HCT116 (cell line): Measurements from ENCODE around the gene DCUN1D2. TPM values are rescaled to one million over a fixed set of nuclear protein-coding genes. Genes with fewer than 3 reads are reported as not detected.

Experiments
- ATAC-seq: fragments of 200-7000 bp; cut with Tn5 transposase; 2 replicates; pipeline ENCODE4 v1.9.1; 2020; ENCODE audit warnings: mild to moderate bottlenecking, moderate library complexity
- BruUV-seq: library from RNA; stranded (reverse); fragments of 400-500 nt; replicated peaks from 2 replicates; lab custom pipeline; 2021; lab: Mats Ljungman, UMichigan
- CTCF ChIA-PET: fragments of 300-600 bp; sonication (Branson Sonifier 250); formaldehyde crosslinking; loops from one replicate; lab custom pipeline; 2021; ENCODE audit warnings: antibody characterized with exemption; lab: Charles Lee
- POLR2A ChIA-PET: fragments of 300-600, 350-600 bp; sonication (Branson Sonifier 250); formaldehyde crosslinking; loops from one replicate; lab custom pipeline; 2021; ENCODE audit warnings: antibody characterized with exemption; lab: Charles Lee
- RAD21 ChIA-PET, 2 experiments: fragments of 300-600 bp; sonication (Branson Sonifier 250); formaldehyde crosslinking; loops; one replicate each; lab custom pipeline; 2023; ENCODE audit warnings: low total read pairs in 2 of 2; ENCODE audit not compliant: uncharacterized antibody in 2 of 2, unreplicated experiment in 2 of 2, low non-redundant PET in 1 of 2; lab: Charles Lee
- DNase-seq: peaks from one replicate; pipeline ENCODE4 v3.0.0-alpha.2; 2010; ENCODE audit warnings: low read depth, low spot score
- H2AFZ ChIP-seq: fragments of 200-600 bp; shearing (Covaris generic), sonication (generic); 2 replicates; pipeline ENCODE4 v1.6.1; 2017; ENCODE audit warnings: low read depth, mixed run types, mixed read lengths, antibody characterized with exemption, low read length; ENCODE audit not compliant: poor library complexity, severe bottlenecking
- H3K27ac ChIP-seq: 2 replicates; pipeline ENCODE4 v1.5.1; 2012; ENCODE audit warnings: low read depth, low read length
- H3K27me3 ChIP-seq: fragments of 200-600 bp; sonication (generic); 2 replicates; pipeline ENCODE4 v1.6.1; 2016; ENCODE audit warnings: mixed run types, low read length, mixed read lengths; ENCODE audit not compliant: insufficient read depth
- H3K36me3 ChIP-seq, 2 experiments: fragments of 200-500 bp in 1 of 2; fragments of 200-600 bp in 1 of 2; sonication (Bioruptor generic) in 1 of 2; sonication (generic) in 1 of 2; 2 replicates each; pipeline versions ENCODE4 v1.5.1 to v1.6.1; 2014 to 2016; ENCODE audit warnings: low read length in 2 of 2, inconsistent platforms in 1 of 2, mixed read lengths in 1 of 2, mixed run types in 1 of 2; ENCODE audit not compliant: insufficient read depth in 2 of 2, control insufficient read depth in 1 of 2
- H3K4me1 ChIP-seq, 2 experiments: fragments of 200-600 bp in 1 of 2; sonication (generic) in 1 of 2; 2 replicates each; pipeline versions ENCODE4 v1.5.1 to v1.6.1; 2012 to 2017; ENCODE audit warnings: low read length in 2 of 2, inconsistent platforms in 1 of 2, mild to moderate bottlenecking in 1 of 2, mixed read lengths in 1 of 2, mixed run types in 1 of 2, moderate library complexity in 1 of 2; ENCODE audit not compliant: insufficient read depth in 2 of 2, control insufficient read depth in 1 of 2
- H3K4me2 ChIP-seq: fragments of 200-600 bp; sonication (generic); 2 replicates; pipeline ENCODE4 v1.6.1; 2017; ENCODE audit warnings: mixed run types, low read length, mixed read lengths
- H3K4me3 ChIP-seq, 2 experiments: fragments of 200-600 bp in 1 of 2; sonication (generic) in 1 of 2; replicated peaks in 1 of 2; 2 replicates each; pipeline ENCODE4 v1.5.1; 2011 to 2016; ENCODE audit warnings: low read length in 2 of 2, control low read depth in 1 of 2, low read depth in 1 of 2, mild to moderate bottlenecking in 1 of 2, mixed read lengths in 1 of 2, mixed run types in 1 of 2
- H3K79me2 ChIP-seq: fragments of 200-600 bp; sonication (generic); 2 replicates; pipeline ENCODE4 v1.6.1; 2017; ENCODE audit warnings: mild to moderate bottlenecking, mixed run types, low read length, moderate library complexity, mixed read lengths; ENCODE audit not compliant: insufficient read depth
- H3K9ac ChIP-seq: fragments of 200-600 bp; sonication (generic); 2 replicates; pipeline ENCODE4 v1.6.1; 2016; ENCODE audit warnings: low read length, mixed read lengths
- H3K9me2 ChIP-seq: fragments of 200-600 bp; sonication (generic), shearing (Covaris generic); 2 replicates; pipeline ENCODE4 v1.6.1; 2017; ENCODE audit warnings: mixed run types, mild to moderate bottlenecking, moderate library complexity; ENCODE audit not compliant: insufficient read depth
- H3K9me3 ChIP-seq, 2 experiments: fragments of 200-500 bp in 1 of 2; fragments of 200-600 bp in 1 of 2; sonication (Bioruptor generic) in 1 of 2; sonication (generic) in 1 of 2; 2 replicates each; pipeline ENCODE4 v1.6.1; 2014 to 2017; ENCODE audit warnings: low read length in 2 of 2, mixed read lengths in 2 of 2, inconsistent platforms in 1 of 2, low read depth in 1 of 2, mild to moderate bottlenecking in 1 of 2, mixed run types in 1 of 2, moderate library complexity in 1 of 2; ENCODE audit not compliant: control insufficient read depth in 1 of 2, insufficient read depth in 1 of 2
- H4K20me1 ChIP-seq: fragments of 200-600 bp; sonication (generic), shearing (Covaris generic); 2 replicates; pipeline ENCODE4 v1.6.1; 2017; ENCODE audit warnings: mixed run types, mild to moderate bottlenecking, moderate library complexity; ENCODE audit not compliant: insufficient read depth
- EGR1 ChIP-seq: IDR thresholded peaks from 2 replicates; pipeline ENCODE4 v1.6.1; 2012; ENCODE audit warnings: low read depth
- ELF1 ChIP-seq: IDR thresholded peaks from 2 replicates; pipeline ENCODE4 v1.6.1; 2012; ENCODE audit warnings: low read depth, borderline replicate concordance
- FOSL1 ChIP-seq: IDR thresholded peaks from 2 replicates; pipeline ENCODE4 v1.6.1; 2012; ENCODE audit warnings: low read depth
- JUND ChIP-seq: IDR thresholded peaks from 2 replicates; pipeline ENCODE4 v1.6.1; 2012
- POLR2A ChIP-seq: IDR thresholded peaks from 2 replicates; pipeline ENCODE4 v1.7.0; 2011; ENCODE audit warnings: borderline replicate concordance; ENCODE audit not compliant: insufficient read depth, insufficient read length; ENCODE audit errors: extremely low read depth
- POLR2AphosphoS5 ChIP-seq: IDR thresholded peaks from 2 replicates; pipeline ENCODE4 v1.6.1; 2011; ENCODE audit warnings: mild to moderate bottlenecking, low read depth, low read length, moderate library complexity
- RAD21 ChIP-seq: IDR thresholded peaks from 2 replicates; pipeline ENCODE4 v1.6.1; 2012; ENCODE audit warnings: low read depth, mild to moderate bottlenecking
- SRF ChIP-seq: IDR thresholded peaks from 2 replicates; pipeline ENCODE4 v1.6.1; 2012; ENCODE audit warnings: low read depth
- TCF7L2 ChIP-seq: IDR thresholded peaks from 2 replicates; pipeline ENCODE4 v1.7.0; 2011; ENCODE audit warnings: borderline replicate concordance, inconsistent platforms; ENCODE audit not compliant: insufficient read depth, insufficient read length; ENCODE audit errors: extremely low read depth
- ZNF274 ChIP-seq: fragments of 200-500 bp; sonication (Bioruptor generic); IDR thresholded peaks from 2 replicates; pipeline ENCODE4 v1.6.1; 2014; ENCODE audit warnings: mild to moderate bottlenecking, low read depth, low read length, inconsistent platforms
- intact Hi-C: fragments of 100-400 bp; cut with micrococcal nuclease; formaldehyde crosslinking; loops from 2 replicates; pipeline ENCODE4 v1.10.0; 2022
- total RNA-seq: library from RNA; stranded (reverse); gene quantifications from one replicate; pipeline ENCODE4 v1.2.1, GENCODE V29; 2021; ENCODE audit not compliant: unreplicated experiment
- TF ChIP-seq, protein P1 (sequence below): IDR thresholded peaks from 2 replicates; pipeline ENCODE4 v1.6.1; 2012
- TF ChIP-seq, protein P2 (sequence below): IDR thresholded peaks from 2 replicates; pipeline ENCODE4 v1.6.1; 2012; ENCODE audit warnings: low read depth
- TF ChIP-seq, protein P3 (sequence below): IDR thresholded peaks from 2 replicates; pipeline ENCODE4 v1.6.1; 2011; ENCODE audit warnings: mild to moderate bottlenecking, low read length, moderate library complexity; ENCODE audit not compliant: insufficient replicate concordance; ENCODE audit errors: extremely low read depth
- TF ChIP-seq, protein P4 (sequence below), 3 experiments: fragments of 200-600 bp in 1 of 3; sonication (generic) in 1 of 3; IDR thresholded peaks in 2 of 3; conservative IDR thresholded peaks in 1 of 3; 2 replicates each; pipeline ENCODE4 v1.5.1; 2012 to 2017; ENCODE audit warnings: low read depth in 2 of 3, low read length in 2 of 3, antibody characterized with exemption in 1 of 3, borderline replicate concordance in 1 of 3, control low read depth in 1 of 3, mild to moderate bottlenecking in 1 of 3, mixed read lengths in 1 of 3, mixed run types in 1 of 3, moderate library complexity in 1 of 3; ENCODE audit not compliant: insufficient read depth in 1 of 3

Gene DCUN1D2
- total RNA-seq, 1 experiment from 2014 or later = 25.4 TPM

DNA sequence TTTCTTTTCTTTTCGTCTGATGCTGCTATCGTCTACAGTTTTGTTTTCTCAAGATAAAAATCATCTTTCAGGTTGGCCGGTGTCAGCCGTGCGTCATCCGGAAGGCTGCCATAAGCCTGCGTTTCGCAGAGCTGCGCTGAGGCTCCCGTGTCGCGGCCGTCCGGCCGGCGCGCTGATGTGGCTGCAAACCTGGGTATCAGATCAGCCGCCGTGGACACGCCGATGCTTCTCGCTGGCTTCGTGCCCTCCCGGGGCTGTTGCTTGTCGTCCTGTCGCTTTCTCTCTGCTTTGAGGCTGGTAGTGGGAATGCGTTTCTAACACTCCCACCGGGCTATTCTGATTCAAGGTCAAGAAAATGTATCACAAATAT lies 48.2 kb upstream of the DCUN1D2 start:
- H3K36me3 ChIP-seq = no peaks in the 10 kb centered on the region; a peak in 1 of 4 replicates
- H3K79me2 ChIP-seq = no peaks in the 10 kb centered on the region; the same call in 1 of the 2 replicates
- no peaks in the 10 kb centered on the region for H3K27me3 ChIP-seq
- no peak overlapping the region for H3K4me2 ChIP-seq
- TF ChIP-seq POLR2A = no peak
- TF ChIP-seq, protein P1, sequence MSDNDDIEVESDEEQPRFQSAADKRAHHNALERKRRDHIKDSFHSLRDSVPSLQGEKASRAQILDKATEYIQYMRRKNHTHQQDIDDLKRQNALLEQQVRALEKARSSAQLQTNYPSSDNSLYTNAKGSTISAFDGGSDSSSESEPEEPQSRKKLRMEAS = no peak
- TF ChIP-seq EGR1 = no peak
- TF ChIP-seq POLR2AphosphoS5 = no peak
- no peak for TF ChIP-seq JUND
- TF ChIP-seq, protein P2, sequence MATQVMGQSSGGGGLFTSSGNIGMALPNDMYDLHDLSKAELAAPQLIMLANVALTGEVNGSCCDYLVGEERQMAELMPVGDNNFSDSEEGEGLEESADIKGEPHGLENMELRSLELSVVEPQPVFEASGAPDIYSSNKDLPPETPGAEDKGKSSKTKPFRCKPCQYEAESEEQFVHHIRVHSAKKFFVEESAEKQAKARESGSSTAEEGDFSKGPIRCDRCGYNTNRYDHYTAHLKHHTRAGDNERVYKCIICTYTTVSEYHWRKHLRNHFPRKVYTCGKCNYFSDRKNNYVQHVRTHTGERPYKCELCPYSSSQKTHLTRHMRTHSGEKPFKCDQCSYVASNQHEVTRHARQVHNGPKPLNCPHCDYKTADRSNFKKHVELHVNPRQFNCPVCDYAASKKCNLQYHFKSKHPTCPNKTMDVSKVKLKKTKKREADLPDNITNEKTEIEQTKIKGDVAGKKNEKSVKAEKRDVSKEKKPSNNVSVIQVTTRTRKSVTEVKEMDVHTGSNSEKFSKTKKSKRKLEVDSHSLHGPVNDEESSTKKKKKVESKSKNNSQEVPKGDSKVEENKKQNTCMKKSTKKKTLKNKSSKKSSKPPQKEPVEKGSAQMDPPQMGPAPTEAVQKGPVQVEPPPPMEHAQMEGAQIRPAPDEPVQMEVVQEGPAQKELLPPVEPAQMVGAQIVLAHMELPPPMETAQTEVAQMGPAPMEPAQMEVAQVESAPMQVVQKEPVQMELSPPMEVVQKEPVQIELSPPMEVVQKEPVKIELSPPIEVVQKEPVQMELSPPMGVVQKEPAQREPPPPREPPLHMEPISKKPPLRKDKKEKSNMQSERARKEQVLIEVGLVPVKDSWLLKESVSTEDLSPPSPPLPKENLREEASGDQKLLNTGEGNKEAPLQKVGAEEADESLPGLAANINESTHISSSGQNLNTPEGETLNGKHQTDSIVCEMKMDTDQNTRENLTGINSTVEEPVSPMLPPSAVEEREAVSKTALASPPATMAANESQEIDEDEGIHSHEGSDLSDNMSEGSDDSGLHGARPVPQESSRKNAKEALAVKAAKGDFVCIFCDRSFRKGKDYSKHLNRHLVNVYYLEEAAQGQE = no peak
- TF ChIP-seq ZNF274 = no peak
- TF ChIP-seq ELF1 = no peak
- TF ChIP-seq SRF = no peak
- no peak for TF ChIP-seq RAD21
- TF ChIP-seq, protein P3, sequence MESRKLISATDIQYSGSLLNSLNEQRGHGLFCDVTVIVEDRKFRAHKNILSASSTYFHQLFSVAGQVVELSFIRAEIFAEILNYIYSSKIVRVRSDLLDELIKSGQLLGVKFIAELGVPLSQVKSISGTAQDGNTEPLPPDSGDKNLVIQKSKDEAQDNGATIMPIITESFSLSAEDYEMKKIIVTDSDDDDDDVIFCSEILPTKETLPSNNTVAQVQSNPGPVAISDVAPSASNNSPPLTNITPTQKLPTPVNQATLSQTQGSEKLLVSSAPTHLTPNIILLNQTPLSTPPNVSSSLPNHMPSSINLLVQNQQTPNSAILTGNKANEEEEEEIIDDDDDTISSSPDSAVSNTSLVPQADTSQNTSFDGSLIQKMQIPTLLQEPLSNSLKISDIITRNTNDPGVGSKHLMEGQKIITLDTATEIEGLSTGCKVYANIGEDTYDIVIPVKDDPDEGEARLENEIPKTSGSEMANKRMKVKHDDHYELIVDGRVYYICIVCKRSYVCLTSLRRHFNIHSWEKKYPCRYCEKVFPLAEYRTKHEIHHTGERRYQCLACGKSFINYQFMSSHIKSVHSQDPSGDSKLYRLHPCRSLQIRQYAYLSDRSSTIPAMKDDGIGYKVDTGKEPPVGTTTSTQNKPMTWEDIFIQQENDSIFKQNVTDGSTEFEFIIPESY = no peak
- TF ChIP-seq, protein P4, sequence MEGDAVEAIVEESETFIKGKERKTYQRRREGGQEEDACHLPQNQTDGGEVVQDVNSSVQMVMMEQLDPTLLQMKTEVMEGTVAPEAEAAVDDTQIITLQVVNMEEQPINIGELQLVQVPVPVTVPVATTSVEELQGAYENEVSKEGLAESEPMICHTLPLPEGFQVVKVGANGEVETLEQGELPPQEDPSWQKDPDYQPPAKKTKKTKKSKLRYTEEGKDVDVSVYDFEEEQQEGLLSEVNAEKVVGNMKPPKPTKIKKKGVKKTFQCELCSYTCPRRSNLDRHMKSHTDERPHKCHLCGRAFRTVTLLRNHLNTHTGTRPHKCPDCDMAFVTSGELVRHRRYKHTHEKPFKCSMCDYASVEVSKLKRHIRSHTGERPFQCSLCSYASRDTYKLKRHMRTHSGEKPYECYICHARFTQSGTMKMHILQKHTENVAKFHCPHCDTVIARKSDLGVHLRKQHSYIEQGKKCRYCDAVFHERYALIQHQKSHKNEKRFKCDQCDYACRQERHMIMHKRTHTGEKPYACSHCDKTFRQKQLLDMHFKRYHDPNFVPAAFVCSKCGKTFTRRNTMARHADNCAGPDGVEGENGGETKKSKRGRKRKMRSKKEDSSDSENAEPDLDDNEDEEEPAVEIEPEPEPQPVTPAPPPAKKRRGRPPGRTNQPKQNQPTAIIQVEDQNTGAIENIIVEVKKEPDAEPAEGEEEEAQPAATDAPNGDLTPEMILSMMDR (IDR thresholded peaks at IDR 0.05 in 2 of 3, conservative IDR thresholded peaks at IDR 0.05 in 1 of 3; ENCODE audit: borderline replicate concordance in 1 of 3, insufficient read depth in 1 of 3, low read depth in 2 of 3, low read length in 2 of 3) = no peak
- TF ChIP-seq FOSL1 = no peak
- no peak for TF ChIP-seq TCF7L2
- DNase-seq (no peak), ATAC-seq (no peak)
- no peaks in the 10 kb centered on the region for H3K9me3 ChIP-seq
- no peak overlapping the region for H3K27ac ChIP-seq
- CTCF ChIA-PET = no interaction called here
- no peak overlapping the region for H3K9ac ChIP-seq
- H3K9me2 ChIP-seq = no peaks in the 10 kb centered on the region
- RAD21 ChIA-PET = no interaction called here
- no peak overlapping the region for H2AFZ ChIP-seq
- intact Hi-C loops = no loop called here
- H4K20me1 ChIP-seq = no peaks in the 10 kb centered on the region
- POLR2A ChIA-PET = no interaction called here
- BruUV-seq = no TSS peak
- no peak overlapping the region for H3K4me3 ChIP-seq
- H3K4me1 ChIP-seq = no peaks in the 10 kb centered on the region
